Stimulated activated CD4-positive, alpha-beta T cell treated with anti-CD3 and anti-CD28 coated beads, TNF-alpha, amount 100 ng/mL, for 48 hours (primary cell): ENCODE data around the gene TJAP1.
"Not testable (repeated sequence)": the region's sequence is repeated elsewhere in the genome, so short reads cannot be mapped to it uniquely, and the experiment has no call there.

ENCODE experiments used
- DNase-seq, 3 donors: peaks; one replicate each; pipeline ENCODE4 v3.0.0-alpha.2; 2020; ENCODE audit warnings: low read depth in 3 of 3

TJAP1 gene

DNA sequence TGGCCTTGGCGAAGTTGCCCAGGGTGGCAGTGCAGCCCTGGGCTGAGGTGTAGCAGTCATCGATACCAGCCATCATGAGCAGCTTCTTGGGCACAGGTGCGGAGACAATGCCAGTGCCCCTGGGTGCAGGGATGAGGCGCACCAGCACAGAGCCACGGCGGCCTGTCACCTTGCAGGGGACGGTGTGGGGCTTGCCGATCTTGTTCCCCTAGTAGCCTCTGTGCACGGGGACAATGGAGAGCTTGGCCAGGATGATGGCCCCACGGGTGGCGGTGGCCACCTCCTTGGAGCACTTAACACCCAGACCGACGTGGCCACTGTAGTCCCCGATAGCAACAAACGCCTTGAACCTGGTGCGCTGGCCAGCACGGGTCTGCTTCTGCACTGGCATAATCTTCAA is 61.6 kb downstream of the TJAP1 start:
- not testable (repeated sequence) for DNase-seq

DNA sequence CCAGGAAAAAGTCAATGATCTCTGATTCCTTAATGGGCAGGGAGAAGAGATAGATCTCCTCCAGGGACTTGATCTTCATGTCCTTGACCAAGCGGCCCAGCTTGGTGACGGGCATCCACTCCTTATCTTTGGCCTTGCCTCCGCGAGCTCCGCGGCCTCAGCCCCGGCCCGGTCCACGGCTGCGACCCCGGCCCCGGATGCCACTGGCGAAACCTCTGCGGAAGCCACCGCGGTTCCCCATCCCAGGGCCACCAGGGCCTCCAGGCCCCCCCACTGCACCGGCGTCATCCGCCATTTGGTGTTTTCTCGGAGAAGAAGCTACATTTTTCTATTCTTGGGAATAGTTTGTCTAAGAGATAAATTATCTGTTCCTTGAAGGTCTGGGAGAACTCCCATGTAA is 62.0 kb downstream of the TJAP1 start:
- not testable (repeated sequence) for DNase-seq

DNA sequence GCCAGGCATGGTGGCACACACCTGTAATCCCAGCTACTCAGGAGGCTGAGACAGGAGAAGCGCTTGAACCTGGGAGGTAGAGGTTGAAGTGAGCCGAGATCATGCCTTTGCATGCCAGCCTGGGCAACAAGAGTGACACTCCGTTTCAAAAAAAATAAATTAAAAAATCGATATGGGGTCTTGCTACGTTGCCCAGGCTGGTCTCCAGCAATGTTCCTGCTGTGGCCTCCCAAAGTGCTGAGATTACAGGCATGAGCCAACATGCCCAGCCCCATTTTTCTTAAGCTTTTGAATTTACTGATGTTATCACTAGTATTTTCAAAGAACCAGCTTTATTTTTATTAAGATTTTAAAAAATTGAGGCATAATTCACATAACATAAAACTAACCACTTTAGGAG is 63.1 kb downstream of the TJAP1 start:
- no peak for DNase-seq

DNA sequence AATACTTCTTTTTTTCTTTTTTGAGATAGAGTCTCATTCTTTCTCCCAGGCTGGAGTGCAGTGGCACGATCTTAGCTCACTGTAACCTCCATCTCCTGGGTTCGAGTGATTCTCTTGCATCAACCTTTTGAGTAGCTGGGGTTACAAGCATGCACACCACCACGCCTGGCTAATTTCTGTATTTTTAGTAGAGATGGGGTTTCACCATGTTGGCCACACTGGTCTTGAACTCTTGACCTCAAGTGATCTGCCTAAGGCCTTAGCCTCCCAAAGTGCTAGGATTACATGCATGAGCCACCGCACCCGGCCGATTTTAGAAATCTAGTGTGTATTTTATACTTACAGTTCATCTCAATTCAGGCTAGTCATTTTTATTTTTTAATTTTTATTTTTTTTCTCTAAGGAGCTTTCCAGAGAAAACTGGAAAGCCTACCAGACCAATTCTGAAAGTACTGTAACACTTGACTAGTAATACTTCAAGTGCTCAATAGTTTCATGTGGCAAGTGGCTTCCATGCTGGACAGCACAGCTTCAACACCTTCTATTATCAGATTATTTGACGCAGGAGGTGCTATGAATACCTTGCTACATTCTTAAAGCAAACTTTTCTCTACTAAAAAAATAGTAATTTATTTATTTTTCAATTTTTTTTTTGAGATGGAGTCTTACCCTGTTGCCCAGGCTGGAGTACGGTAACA is 64.6 kb downstream of the TJAP1 start:
- no peak for DNase-seq

DNA sequence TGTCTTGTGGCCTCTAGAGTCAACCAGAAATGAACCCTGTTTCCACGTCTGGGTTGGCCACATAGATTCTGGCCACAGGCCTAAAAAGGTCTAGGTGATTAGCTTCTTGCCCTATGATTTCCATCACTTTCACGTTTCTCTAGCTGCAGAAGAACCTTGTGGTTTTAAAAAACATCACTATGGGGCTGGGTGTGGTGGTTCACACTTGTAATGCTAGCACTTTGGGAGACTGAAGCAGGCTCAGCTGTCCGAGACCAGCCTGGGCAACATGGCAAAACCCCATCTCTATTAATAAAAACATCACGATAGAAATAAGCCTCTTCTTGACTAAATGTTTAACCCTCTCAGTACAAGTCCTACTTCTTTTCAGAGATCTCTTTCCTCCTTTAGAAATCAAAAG is 67.1 kb downstream of the TJAP1 start:
- no peak for DNase-seq

DNA sequence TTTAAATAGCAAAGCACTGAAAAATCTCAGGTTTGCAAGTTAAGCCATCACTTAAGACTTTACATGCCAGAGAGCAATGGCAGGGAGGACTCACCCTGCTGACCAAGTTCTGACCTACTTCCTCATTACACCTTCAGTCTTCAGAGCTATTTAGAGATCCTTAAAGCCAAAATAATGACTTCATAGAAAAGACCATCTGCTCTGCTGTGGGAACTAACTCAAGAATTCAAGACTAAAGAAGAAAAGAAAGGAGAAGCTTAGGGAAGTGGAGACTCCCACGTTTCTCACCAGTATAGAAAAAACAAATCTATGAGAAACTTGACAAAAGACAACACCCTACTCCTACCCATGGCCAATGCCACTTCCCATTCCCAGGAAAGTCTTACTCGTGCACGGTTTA is 69.9 kb downstream of the TJAP1 start:
- no peak for DNase-seq
